ACC112 (cell line): ENCODE data around the gene OR51M1.
A peak's percentile ranks its signal among the peaks of the same experiment; 100 is the strongest.
"Not testable (repeated sequence)": the region's sequence is repeated elsewhere in the genome, so short reads cannot be mapped to it uniquely, and the experiment has no call there.

Experiments
- H2AFZ ChIP-seq: fragments of 200-600 bp; sonication (generic); one replicate; pipeline ENCODE4 v1.6.0; 2017; ENCODE audit warnings: antibody characterized with exemption, low read length; ENCODE audit not compliant: unreplicated experiment
- H3K27ac ChIP-seq: fragments of 200-600 bp; sonication (generic); 2 replicates; pipeline ENCODE4 v1.5.1; 2014; ENCODE audit warnings: low read depth, mild to moderate bottlenecking, antibody characterized with exemption, low read length, moderate library complexity
- H3K27me3 ChIP-seq: fragments of 200-600 bp; sonication (generic); 2 replicates; pipeline ENCODE4 v1.6.1; 2014; ENCODE audit warnings: mild to moderate bottlenecking, antibody characterized with exemption, low read length, moderate library complexity, mixed read lengths; ENCODE audit not compliant: insufficient read depth
- H3K36me3 ChIP-seq: fragments of 200-600 bp; sonication (generic); 2 replicates; pipeline ENCODE4 v1.6.1; 2016; ENCODE audit warnings: mild to moderate bottlenecking, antibody characterized with exemption, low read length, moderate library complexity, mixed read lengths; ENCODE audit not compliant: insufficient read depth
- H3K4me1 ChIP-seq: fragments of 200-600 bp; sonication (generic); one replicate; pipeline ENCODE4 v1.6.1; 2016; ENCODE audit warnings: low read length, mixed read lengths; ENCODE audit not compliant: insufficient read depth, unreplicated experiment, control insufficient read depth
- H3K4me3 ChIP-seq: fragments of 200-600 bp; sonication (generic); 2 replicates; pipeline ENCODE4 v1.5.1; 2014; ENCODE audit warnings: mild to moderate bottlenecking, low read depth, low read length
- H3K79me2 ChIP-seq: fragments of 200-600 bp; sonication (generic); one replicate; pipeline ENCODE4 v1.6.0; 2016; ENCODE audit warnings: low read length; ENCODE audit not compliant: control insufficient read depth, unreplicated experiment, insufficient read depth

The OR51M1 gene, protein sequence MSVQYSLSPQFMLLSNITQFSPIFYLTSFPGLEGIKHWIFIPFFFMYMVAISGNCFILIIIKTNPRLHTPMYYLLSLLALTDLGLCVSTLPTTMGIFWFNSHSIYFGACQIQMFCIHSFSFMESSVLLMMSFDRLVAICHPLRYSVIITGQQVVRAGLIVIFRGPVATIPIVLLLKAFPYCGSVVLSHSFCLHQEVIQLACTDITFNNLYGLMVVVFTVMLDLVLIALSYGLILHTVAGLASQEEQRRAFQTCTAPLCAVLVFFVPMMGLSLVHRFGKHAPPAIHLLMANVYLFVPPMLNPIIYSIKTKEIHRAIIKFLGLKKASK

DNA sequence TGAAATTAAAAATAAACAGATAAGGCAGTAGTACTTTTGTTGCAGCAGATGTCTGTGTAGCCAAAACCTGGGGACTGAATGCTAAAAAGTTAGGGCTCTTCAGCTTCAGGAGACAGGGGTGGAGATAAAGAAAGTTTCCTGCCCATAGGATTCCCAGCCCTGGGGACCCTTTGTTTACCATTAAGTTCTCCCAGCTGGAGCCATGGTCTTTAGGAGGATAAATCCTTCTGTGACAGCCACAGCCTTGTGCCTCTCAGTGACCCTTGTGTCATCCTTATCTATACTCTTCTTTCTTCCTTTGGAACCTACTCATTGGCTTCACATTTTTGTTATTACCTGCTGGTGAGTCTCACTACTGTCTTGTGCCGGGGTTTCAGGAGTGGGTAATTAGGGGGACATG lies at the start of gene OR51M1:
Gene OR51M1, plus strand, starts transcription at position 237 of the 400 bp plus-strand sequence. CDS start 5,587 bp downstream, outside the sequence.
- no peaks in the 10 kb centered on the region for H3K4me1 ChIP-seq
- no peaks in the 10 kb centered on the region for H3K79me2 ChIP-seq
- peaks cover 28% of the 10 kb centered on the region for H3K27me3 ChIP-seq
- no peaks in the 10 kb centered on the region for H3K36me3 ChIP-seq
- H3K4me3 ChIP-seq, result no peak within 1 kb of the TSS
- H2AFZ ChIP-seq, result no peak within 1 kb of the TSS
- no peak within 1 kb of the TSS for H3K27ac ChIP-seq

DNA sequence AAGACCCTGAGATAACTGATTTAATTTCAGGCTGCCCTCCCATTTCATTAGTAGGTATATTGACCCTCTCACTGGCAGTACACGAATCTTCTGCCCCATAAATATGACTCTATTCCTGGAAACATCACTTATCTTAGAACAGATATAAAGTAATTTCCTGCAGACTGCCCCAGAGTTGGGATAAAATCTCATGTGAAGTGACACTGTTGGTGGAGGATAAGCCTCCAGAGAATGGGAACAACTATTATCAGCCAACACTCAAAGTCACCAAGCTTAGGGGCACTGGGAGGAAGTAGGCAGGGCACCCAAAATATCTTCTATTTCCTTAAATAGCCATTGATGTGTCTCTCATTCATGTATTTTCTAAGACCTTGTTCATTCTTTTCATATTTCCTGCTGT lies 48.4 kb upstream of the OR51M1 start:
- no peak overlapping the region for H3K27ac ChIP-seq
- H3K4me1 ChIP-seq, result no peaks in the 10 kb centered on the region
- no peak overlapping the region for H3K4me3 ChIP-seq
- H3K27me3 ChIP-seq, result no peaks in the 10 kb centered on the region
- no peaks in the 10 kb centered on the region for H3K36me3 ChIP-seq
- no peak overlapping the region for H2AFZ ChIP-seq
- H3K79me2 ChIP-seq, result no peaks in the 10 kb centered on the region

DNA sequence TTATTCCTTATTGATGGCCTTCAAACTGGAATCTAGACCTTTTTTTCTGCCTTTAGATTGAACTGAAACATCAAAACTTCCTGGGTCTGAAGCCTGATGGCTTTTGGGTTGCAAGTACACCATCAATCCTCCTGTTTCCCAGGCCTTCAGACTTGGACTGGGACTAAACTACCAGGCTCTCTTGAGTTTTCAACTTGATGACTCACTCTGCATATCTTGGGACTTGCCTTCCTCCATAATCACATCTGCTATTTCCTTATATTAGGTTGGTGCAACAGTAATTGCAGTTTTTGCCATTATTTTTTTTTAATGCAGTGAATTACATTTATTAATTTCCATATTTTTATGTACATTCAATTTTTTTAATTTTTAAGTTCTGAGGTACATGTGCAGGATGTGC lies 47.3 kb upstream of the OR51M1 start:
- Histone ChIP-seq H3K27me3 (no peaks in the 10 kb centered on the region), H3K27ac (no peak overlapping the region), H3K79me2 (no peaks in the 10 kb centered on the region), H3K4me1 (no peaks in the 10 kb centered on the region), H3K36me3 (no peaks in the 10 kb centered on the region), H2AFZ (no peak overlapping the region), H3K4me3 (no peak overlapping the region)

DNA sequence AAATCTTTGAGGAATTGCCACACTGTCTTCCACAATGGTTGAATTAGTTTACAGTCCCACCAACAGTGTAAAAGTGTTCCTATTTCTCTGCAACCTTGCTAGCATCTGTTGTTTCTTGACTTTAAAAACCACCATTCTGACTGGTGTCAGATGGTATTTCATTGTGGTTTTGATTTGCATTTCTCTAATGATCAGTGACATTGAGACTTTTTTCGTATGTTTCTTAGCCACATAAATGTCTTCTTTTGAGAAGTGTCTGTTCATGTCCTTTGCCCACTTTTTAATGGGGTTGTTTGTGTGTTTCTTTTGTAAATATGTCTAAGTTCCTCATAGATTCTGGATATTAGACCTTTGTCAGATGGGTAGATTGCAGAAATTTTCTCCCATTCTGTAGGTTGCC lies 46.4 kb upstream of the OR51M1 start:
- not testable (repeated sequence) for H3K27ac ChIP-seq, H2AFZ ChIP-seq, H3K79me2 ChIP-seq, H3K27me3 ChIP-seq, H3K36me3 ChIP-seq, H3K4me3 ChIP-seq, H3K4me1 ChIP-seq

DNA sequence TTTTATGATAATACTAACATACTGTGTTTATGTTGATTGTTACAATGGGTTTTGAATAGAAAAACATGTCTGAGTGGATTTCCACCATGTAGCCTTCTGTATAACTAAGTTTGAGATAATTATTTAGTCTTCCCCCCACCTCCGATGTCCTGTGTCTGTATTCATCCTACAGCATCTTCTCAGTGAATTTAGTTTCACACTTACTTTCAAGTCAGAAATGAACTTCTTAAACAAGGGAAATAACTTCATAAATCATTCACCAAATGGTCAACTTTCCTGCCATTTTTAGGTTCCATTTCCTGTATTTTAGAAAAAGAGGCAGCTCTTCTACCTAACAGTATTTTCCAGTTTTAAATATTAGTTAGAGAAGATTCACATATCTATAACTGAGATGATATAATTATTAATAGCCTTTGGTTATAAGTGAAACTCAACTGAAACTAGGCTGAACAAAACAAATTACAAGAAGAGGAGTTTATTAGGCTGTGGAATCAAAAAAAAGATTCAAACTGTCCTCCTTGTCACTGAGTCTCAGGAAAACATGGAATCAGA lies 43.8 kb upstream of the OR51M1 start:
- H3K36me3 ChIP-seq, result no peaks in the 10 kb centered on the region
- H3K4me1 ChIP-seq, result peaks cover 12% of the 10 kb centered on the region
- no peaks in the 10 kb centered on the region for H3K79me2 ChIP-seq
- no peak overlapping the region for H3K4me3 ChIP-seq
- no peak overlapping the region for H3K27ac ChIP-seq
- no peak overlapping the region for H2AFZ ChIP-seq
- H3K27me3 ChIP-seq, result no peaks in the 10 kb centered on the region

DNA sequence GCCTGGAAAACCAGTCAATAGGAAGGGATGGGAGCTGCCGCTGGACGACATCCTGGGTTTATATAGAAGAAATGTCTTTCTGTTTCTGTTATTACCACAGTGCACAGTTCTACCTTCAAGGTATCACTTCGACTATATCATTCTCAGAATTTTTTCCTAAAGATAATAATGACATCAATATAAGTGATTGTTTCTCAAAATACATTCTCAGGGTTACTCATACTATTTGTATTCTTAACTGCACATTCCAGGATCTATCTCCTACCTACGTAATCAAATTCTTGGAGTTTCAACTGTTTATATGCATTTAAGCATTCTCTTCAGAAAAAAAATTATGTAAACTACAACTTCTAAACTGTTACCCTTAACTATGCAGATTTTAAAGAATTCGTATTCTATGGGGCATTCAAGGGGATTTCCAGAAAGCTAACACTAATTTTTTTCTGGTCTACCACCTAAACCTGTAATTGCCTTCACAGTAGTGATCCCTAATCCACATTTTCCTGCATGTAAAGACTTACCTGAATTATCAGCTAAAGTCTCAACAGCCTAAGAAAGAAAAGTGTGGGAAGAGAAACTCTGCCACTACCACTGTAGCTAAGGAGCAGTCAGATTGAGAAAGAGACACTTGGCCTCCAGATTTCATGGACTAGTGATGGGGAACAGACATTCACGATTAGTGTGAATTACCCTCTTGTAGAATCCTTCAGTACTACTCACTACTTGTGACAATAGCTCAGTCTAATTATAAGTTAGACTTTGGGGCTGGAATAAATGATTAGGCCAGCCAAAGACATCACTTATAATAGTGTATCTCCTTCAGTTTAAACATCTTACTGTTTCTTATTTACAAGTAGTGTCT lies 39.9 kb upstream of the OR51M1 start, which contains the start of gene OR51B5:
Gene OR51B5, minus strand, starts transcription at position 51 of the 862 bp plus-strand sequence. Its CDS starts 0 bp downstream, at position 51.
- H3K4me1 ChIP-seq, result peaks cover 23% of the 10 kb centered on the region
- H3K36me3 ChIP-seq, result no peaks in the 10 kb centered on the region
- no peaks in the 10 kb centered on the region for H3K79me2 ChIP-seq
- peak within 1 kb of the TSS; percentile 25 for H2AFZ ChIP-seq
- H3K27ac ChIP-seq, result peak within 1 kb of the TSS; percentile 50
- H3K27me3 ChIP-seq, result no peaks in the 10 kb centered on the region
- no peak within 1 kb of the TSS for H3K4me3 ChIP-seq

DNA sequence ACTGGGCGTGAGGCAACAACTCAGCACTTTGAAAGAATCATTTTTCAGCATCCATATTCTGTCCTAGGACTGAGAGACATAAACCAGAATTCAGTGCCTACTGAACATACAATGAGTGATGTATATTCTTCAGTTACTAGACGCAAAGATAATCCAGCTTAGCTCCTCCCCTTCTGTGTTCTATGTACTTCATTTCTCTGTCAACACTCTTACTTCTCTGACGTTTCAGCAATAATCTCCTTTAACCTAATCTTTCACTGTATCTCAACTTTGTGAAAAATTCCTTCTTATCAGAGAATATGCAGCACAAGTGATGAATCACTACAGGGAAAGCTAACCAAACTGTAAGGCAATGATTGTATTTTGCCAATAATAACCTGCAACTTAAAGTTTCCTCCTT lies 37.8 kb upstream of the OR51M1 start:
- H3K4me3 ChIP-seq, result no peak overlapping the region
- H3K27me3 ChIP-seq, result no peaks in the 10 kb centered on the region
- peaks cover 23% of the 10 kb centered on the region for H3K4me1 ChIP-seq
- no peak overlapping the region for H3K27ac ChIP-seq
- no peaks in the 10 kb centered on the region for H3K79me2 ChIP-seq
- H3K36me3 ChIP-seq, result no peaks in the 10 kb centered on the region
- H2AFZ ChIP-seq, result no peak overlapping the region

DNA sequence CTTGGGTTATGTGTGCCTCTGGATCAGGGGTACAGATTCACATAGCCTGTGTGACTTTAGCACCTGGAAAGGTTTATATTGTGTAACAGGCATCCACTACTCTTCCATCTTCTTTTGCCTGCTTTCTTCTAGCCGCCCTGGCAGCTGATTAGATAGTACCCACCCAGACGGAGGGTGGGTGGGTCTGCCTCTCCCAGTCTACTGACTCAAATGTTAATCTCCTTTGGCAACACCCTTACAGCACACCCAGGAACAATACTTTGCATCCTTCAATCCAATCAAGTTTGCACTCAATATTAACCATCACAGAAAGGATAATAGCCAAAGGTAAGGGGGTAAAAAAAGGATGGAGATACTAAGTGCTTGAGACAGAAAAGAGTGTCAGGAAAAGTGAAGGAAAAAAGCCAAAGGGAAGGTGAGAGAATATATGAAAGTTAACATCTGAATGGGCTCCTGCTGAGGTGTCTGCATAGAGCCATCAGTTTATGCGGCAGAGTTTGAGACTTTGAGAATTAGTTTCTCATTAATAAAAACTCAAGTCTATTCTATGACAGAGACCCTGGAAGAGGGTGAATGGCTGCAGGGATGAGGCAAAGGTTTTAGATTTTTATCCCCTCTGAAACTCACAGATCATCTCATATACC lies 34.9 kb upstream of the OR51M1 start:
- no peak overlapping the region for H3K27ac ChIP-seq
- H2AFZ ChIP-seq, result no peak overlapping the region
- peaks cover 16% of the 10 kb centered on the region for H3K4me1 ChIP-seq
- no peaks in the 10 kb centered on the region for H3K79me2 ChIP-seq
- H3K27me3 ChIP-seq, result no peaks in the 10 kb centered on the region
- H3K36me3 ChIP-seq, result no peaks in the 10 kb centered on the region
- no peak overlapping the region for H3K4me3 ChIP-seq

DNA sequence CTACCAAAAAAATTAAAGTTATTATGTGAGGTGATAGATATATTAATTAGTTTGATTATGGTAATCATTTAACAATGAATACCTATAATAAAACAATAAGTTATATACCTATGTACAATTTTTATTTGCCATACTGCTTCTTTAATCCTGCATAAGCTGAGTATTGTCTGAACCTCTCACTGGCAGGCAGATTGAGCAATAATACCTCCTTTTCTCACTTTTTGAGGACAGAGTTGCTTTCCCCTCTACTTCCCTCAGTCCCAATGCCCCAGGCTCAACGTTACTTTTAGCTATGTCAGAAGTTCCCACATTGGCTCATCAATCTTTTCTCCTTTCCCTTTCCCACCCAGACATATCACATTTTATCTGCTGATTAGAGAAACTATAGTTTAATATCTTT lies 34.1 kb upstream of the OR51M1 start:
- Histone ChIP-seq H3K4me1 (peaks cover 12% of the 10 kb centered on the region), H3K79me2 (no peaks in the 10 kb centered on the region), H3K27ac (no peak overlapping the region), H3K36me3 (no peaks in the 10 kb centered on the region), H3K27me3 (no peaks in the 10 kb centered on the region), H2AFZ (no peak overlapping the region), H3K4me3 (no peak overlapping the region)

DNA sequence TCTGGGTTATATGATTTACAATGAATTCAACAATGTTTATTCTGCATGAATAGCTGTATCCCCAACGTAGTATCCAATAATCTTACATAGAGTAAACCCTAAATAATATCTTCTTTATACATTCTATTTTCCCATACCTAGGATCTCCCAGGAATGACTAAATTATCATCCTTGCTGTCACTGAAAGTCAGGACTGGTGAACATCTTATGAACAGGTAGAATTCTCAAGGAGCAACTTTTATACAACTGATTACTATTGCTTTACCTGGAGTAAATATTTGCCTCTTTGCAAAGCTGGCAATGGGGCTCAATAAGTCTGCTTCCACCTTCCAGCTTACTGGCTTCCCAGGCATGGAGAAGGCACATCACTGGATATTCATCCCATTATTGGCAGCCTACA lies 32.4 kb upstream of the OR51M1 start, which contains the start of gene OR51B6:
Gene OR51B6, plus strand, starts transcription at position 301 of the 400 bp plus-strand sequence. Its CDS starts 0 bp downstream, at position 301.
- Histone ChIP-seq H2AFZ (no peak within 1 kb of the TSS), H3K36me3 (no peaks in the 10 kb centered on the region), H3K4me1 (no peaks in the 10 kb centered on the region), H3K27me3 (no peaks in the 10 kb centered on the region), H3K4me3 (no peak within 1 kb of the TSS), H3K27ac (no peak within 1 kb of the TSS), H3K79me2 (no peaks in the 10 kb centered on the region)
